ENCODE data around the gene MYPOP. TPM values are rescaled to one million over a fixed set of nuclear protein-coding genes. Genes with fewer than 3 reads are reported as not detected.

MYPOP gene
- total and polyA plus RNA-seq, 2 of the 13 experiments (the other 11 are each of a cell fraction or from before 2014, with no cell fraction given) = 2.3 to 2.7 TPM

DNA sequence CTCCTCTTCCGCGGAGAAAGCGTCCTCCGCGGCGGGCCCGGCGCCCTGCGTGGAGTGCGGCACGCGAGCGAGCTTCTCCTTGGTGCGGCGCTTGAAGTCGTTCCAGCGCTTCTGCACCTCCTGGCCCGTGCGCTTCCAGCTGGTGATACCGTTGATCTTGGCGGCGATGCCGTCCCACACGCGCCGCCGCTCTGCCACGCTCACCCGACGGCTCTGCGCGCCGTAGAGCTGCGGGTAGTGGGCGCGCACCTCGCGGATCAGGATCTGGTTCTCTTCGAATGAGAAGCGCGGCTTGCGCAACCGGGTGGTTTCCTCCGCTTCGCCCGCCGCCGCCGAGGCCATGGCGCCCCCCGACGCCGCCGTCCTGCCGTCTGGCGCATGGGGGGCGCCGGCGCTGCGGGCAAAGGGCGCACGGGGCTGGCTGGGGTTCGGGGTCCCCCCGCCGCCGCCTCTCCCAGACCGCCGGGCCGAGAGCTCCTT is 941 bp downstream of the MYPOP start (continued):
- TF ChIP-seq, protein P1, sequence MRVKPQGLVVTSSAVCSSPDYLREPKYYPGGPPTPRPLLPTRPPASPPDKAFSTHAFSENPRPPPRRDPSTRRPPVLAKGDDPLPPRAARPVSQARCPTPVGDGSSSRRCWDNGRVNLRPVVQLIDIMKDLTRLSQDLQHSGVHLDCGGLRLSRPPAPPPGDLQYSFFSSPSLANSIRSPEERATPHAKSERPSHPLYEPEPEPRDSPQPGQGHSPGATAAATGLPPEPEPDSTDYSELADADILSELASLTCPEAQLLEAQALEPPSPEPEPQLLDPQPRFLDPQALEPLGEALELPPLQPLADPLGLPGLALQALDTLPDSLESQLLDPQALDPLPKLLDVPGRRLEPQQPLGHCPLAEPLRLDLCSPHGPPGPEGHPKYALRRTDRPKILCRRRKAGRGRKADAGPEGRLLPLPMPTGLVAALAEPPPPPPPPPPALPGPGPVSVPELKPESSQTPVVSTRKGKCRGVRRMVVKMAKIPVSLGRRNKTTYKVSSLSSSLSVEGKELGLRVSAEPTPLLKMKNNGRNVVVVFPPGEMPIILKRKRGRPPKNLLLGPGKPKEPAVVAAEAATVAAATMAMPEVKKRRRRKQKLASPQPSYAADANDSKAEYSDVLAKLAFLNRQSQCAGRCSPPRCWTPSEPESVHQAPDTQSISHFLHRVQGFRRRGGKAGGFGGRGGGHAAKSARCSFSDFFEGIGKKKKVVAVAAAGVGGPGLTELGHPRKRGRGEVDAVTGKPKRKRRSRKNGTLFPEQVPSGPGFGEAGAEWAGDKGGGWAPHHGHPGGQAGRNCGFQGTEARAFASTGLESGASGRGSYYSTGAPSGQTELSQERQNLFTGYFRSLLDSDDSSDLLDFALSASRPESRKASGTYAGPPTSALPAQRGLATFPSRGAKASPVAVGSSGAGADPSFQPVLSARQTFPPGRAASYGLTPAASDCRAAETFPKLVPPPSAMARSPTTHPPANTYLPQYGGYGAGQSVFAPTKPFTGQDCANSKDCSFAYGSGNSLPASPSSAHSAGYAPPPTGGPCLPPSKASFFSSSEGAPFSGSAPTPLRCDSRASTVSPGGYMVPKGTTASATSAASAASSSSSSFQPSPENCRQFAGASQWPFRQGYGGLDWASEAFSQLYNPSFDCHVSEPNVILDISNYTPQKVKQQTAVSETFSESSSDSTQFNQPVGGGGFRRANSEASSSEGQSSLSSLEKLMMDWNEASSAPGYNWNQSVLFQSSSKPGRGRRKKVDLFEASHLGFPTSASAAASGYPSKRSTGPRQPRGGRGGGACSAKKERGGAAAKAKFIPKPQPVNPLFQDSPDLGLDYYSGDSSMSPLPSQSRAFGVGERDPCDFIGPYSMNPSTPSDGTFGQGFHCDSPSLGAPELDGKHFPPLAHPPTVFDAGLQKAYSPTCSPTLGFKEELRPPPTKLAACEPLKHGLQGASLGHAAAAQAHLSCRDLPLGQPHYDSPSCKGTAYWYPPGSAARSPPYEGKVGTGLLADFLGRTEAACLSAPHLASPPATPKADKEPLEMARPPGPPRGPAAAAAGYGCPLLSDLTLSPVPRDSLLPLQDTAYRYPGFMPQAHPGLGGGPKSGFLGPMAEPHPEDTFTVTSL (CRISPR knock-in tag; IDR thresholded peaks at IDR 0.05; ENCODE audit: borderline replicate concordance) = no peak
- TF ChIP-seq, protein P2, sequence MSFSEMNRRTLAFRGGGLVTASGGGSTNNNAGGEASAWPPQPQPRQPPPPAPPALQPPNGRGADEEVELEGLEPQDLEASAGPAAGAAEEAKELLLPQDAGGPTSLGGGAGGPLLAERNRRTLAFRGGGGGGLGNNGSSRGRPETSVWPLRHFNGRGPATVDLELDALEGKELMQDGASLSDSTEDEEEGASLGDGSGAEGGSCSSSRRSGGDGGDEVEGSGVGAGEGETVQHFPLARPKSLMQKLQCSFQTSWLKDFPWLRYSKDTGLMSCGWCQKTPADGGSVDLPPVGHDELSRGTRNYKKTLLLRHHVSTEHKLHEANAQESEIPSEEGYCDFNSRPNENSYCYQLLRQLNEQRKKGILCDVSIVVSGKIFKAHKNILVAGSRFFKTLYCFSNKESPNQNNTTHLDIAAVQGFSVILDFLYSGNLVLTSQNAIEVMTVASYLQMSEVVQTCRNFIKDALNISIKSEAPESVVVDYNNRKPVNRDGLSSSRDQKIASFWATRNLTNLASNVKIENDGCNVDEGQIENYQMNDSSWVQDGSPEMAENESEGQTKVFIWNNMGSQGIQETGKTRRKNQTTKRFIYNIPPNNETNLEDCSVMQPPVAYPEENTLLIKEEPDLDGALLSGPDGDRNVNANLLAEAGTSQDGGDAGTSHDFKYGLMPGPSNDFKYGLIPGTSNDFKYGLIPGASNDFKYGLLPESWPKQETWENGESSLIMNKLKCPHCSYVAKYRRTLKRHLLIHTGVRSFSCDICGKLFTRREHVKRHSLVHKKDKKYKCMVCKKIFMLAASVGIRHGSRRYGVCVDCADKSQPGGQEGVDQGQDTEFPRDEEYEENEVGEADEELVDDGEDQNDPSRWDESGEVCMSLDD (CRISPR knock-in tag; IDR thresholded peaks at IDR 0.05; ENCODE audit: borderline replicate concordance) = peak; percentile 56; the same call in 1 of the 2 replicates
- TF ChIP-seq AGO2 (optimal IDR thresholded peaks at IDR 0.05; ENCODE audit: low read depth, low read length) = peak; percentile 42
- peak; percentile 39 for TF ChIP-seq PRPF4 (IDR thresholded peaks at IDR 0.05; ENCODE audit: low read depth, low read length, poor library complexity, severe bottlenecking)
- TF ChIP-seq RBFOX2 (IDR thresholded peaks at IDR 0.05; ENCODE audit: low read depth, low read length) = peak; percentile 62
- TF ChIP-seq, protein P3, sequence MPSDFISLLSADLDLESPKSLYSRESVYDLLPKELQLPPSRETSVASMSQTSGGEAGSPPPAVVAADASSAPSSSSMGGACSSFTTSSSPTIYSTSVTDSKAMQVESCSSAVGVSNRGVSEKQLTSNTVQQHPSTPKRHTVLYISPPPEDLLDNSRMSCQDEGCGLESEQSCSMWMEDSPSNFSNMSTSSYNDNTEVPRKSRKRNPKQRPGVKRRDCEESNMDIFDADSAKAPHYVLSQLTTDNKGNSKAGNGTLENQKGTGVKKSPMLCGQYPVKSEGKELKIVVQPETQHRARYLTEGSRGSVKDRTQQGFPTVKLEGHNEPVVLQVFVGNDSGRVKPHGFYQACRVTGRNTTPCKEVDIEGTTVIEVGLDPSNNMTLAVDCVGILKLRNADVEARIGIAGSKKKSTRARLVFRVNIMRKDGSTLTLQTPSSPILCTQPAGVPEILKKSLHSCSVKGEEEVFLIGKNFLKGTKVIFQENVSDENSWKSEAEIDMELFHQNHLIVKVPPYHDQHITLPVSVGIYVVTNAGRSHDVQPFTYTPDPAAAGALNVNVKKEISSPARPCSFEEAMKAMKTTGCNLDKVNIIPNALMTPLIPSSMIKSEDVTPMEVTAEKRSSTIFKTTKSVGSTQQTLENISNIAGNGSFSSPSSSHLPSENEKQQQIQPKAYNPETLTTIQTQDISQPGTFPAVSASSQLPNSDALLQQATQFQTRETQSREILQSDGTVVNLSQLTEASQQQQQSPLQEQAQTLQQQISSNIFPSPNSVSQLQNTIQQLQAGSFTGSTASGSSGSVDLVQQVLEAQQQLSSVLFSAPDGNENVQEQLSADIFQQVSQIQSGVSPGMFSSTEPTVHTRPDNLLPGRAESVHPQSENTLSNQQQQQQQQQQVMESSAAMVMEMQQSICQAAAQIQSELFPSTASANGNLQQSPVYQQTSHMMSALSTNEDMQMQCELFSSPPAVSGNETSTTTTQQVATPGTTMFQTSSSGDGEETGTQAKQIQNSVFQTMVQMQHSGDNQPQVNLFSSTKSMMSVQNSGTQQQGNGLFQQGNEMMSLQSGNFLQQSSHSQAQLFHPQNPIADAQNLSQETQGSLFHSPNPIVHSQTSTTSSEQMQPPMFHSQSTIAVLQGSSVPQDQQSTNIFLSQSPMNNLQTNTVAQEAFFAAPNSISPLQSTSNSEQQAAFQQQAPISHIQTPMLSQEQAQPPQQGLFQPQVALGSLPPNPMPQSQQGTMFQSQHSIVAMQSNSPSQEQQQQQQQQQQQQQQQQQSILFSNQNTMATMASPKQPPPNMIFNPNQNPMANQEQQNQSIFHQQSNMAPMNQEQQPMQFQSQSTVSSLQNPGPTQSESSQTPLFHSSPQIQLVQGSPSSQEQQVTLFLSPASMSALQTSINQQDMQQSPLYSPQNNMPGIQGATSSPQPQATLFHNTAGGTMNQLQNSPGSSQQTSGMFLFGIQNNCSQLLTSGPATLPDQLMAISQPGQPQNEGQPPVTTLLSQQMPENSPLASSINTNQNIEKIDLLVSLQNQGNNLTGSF (CRISPR knock-in tag; IDR thresholded peaks at IDR 0.05) = 0 out of 2 replicates have a peak, but pooled peaks have one; percentile 46
- TF ChIP-seq THAP11 (CRISPR knock-in tag; IDR thresholded peaks at IDR 0.05) = 0 out of 2 replicates have a peak, but pooled peaks have one; percentile 44
- TF ChIP-seq ZBTB7A (CRISPR knock-in tag; IDR thresholded peaks at IDR 0.05) = peak; percentile 77; the same call in 1 of the 2 replicates
- TF ChIP-seq KLF9 (CRISPR knock-in tag; IDR thresholded peaks at IDR 0.05; ENCODE audit: low read depth) = no peak
- TF ChIP-seq, protein P4, sequence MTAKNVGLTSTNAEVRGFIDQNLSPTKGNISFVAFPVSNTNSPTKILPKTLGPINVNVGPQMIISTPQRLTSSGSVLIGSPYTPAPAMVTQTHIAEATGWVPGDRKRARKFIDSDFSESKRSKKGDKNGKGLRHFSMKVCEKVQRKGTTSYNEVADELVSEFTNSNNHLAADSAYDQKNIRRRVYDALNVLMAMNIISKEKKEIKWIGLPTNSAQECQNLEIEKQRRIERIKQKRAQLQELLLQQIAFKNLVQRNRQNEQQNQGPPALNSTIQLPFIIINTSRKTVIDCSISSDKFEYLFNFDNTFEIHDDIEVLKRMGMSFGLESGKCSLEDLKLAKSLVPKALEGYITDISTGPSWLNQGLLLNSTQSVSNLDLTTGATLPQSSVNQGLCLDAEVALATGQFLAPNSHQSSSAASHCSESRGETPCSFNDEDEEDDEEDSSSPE (CRISPR knock-in tag; IDR thresholded peaks at IDR 0.05) = peak; percentile 34
- TF ChIP-seq ZMYM3 (CRISPR knock-in tag; IDR thresholded peaks at IDR 0.05) = 0 out of 2 replicates have a peak, but pooled peaks have one; percentile 9
- TF ChIP-seq ZNF746 (CRISPR knock-in tag; IDR thresholded peaks at IDR 0.05) = no peak
- 0 out of 2 replicates have a peak, but pooled peaks have one; percentile 53 for TF ChIP-seq CHD4 (IDR thresholded peaks at IDR 0.05; ENCODE audit: borderline replicate concordance, low read length)
- peak; percentile 27; the same call in 1 of the 2 replicates for TF ChIP-seq ZNF782 (CRISPR knock-in tag; IDR thresholded peaks at IDR 0.05; ENCODE audit: borderline replicate concordance)
